Measurements from ENCODE around the gene BAIAP2L1. TPM values are rescaled to one million over a fixed set of nuclear protein-coding genes. Genes with fewer than 3 reads are reported as not detected.

Gene BAIAP2L1
- total and polyA plus RNA-seq, 12 donors = 16.9 to 49.0 (median 24.3) TPM

DNA sequence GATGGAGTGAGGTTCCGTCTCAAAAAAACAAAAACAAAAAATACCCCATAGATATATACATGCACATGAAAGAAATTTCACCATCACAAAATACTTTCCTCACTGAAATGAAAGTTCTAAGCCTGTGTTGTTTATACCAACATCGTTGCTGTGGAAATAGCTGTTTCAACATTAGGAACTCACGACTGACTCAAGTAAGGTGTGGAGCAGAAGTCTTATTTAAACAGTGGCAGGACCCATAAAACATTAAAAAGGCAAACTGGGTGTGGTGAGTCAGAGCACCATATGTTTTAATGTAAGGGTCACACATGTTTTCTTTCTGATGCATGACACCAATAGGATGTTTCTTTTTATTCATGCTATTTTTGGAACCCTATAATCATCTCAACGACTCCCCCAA, 48.3 kb downstream of the BAIAP2L1 start:
- H3K27me3 ChIP-seq = no peaks in the 10 kb centered on the region
- no peaks in the 10 kb centered on the region for H3K36me3 ChIP-seq (replicated peaks in 1 of 2)
- no peak overlapping the region for H3K4me3 ChIP-seq
- H3K4me1 ChIP-seq (replicated peaks in 1 of 2) = peaks cover 6 to 11% of the 10 kb centered on the region in 2 donors
- DNase-seq = no peak
- no peak for TF ChIP-seq POLR2A (IDR thresholded peaks at IDR 0.05)
- TF ChIP-seq, protein P1, sequence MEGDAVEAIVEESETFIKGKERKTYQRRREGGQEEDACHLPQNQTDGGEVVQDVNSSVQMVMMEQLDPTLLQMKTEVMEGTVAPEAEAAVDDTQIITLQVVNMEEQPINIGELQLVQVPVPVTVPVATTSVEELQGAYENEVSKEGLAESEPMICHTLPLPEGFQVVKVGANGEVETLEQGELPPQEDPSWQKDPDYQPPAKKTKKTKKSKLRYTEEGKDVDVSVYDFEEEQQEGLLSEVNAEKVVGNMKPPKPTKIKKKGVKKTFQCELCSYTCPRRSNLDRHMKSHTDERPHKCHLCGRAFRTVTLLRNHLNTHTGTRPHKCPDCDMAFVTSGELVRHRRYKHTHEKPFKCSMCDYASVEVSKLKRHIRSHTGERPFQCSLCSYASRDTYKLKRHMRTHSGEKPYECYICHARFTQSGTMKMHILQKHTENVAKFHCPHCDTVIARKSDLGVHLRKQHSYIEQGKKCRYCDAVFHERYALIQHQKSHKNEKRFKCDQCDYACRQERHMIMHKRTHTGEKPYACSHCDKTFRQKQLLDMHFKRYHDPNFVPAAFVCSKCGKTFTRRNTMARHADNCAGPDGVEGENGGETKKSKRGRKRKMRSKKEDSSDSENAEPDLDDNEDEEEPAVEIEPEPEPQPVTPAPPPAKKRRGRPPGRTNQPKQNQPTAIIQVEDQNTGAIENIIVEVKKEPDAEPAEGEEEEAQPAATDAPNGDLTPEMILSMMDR (IDR thresholded peaks at IDR 0.05) = no peak
- intact Hi-C loops (cut with DNase I) = no loop called here
- WGBS, 4 donors = 68 to 80% (median 75%) methylated on average over 4 of the region's 4 CpGs
- no peaks in the 10 kb centered on the region for H3K9me3 ChIP-seq (replicated peaks in 1 of 3)
- no peak overlapping the region for H3K27ac ChIP-seq

DNA sequence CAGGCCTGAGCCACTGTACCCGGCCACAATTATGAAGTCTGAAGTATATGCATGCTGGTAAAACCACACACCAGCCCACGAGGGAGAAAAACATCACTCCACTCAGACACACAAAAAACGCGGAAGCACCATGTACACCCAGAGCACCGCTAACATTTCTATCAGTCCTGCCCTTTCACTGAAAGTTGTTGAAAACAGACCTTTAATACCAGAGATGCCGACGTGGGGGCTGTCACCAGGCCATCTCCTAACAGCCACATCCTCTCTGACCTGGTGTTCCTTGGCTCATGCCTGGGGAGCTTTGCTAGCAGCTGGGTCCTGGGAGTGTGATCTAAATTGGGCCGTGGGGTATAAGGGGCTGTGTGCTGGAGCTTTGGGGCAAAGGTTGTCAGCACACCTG, 49.8 kb downstream of the BAIAP2L1 start:
- intact Hi-C loops (cut with DNase I) = no loop called here

DNA sequence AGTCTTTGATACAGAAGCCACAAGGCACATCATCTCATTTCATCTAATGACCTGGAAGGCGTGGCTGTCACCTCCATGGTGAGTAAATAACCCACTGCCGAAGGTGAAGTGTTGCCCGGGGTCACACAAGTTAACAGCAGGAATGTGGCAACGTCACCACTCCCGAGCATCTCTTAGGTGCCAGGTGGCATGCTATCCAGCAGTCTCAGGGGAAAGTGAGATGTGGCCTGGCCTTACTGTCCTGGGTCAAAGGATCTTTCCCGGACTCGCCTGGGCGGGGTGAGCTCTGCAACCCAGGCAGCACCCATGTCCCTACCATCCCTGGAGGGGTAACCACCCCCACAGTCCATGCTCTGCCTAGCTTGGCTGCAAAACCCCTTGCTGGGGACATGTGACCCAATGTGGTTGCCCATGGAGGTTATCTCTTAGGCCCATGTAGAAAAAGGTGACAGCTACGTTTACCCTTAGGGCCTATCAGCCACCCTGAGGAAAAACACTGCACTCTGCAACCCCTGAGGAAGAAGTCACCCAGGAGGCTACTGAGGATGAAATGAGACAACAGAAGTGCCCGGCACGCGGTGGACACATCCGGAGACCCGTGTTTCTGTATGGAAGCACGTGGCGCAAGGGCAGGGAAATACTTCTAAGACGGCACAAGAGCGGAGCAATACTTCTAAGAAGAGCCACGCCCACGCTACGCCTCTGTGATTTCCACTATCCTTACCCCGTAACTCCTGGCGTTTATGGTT, 52.0 kb downstream of the BAIAP2L1 start:
- intact Hi-C loops (cut with DNase I) = no loop called here
- WGBS, 4 donors = 92 to 94% (median 93%) methylated on average over 20 to 23 of the region's 23 CpGs
- no peak for DNase-seq
- Histone ChIP-seq H3K9me3 (replicated peaks in 1 of 3) (no peaks in the 10 kb centered on the region), H3K27ac (no peak overlapping the region), H3K27me3 (no peaks in the 10 kb centered on the region), H3K4me3 (no peak overlapping the region), H3K36me3 (replicated peaks in 1 of 2) (no peaks in the 10 kb centered on the region), H3K4me1 (replicated peaks in 1 of 2) (no peaks in the 10 kb centered on the region)
- no peak for TF ChIP-seq POLR2A (IDR thresholded peaks at IDR 0.05)

More for the DNA sequence above, 49.8 kb downstream of the BAIAP2L1 start:
- WGBS, 4 donors = 92 to 96% (median 94%) methylated on average over 6 to 8 of the region's 8 CpGs
- no peak for DNase-seq
- Histone ChIP-seq H3K27me3 (no peaks in the 10 kb centered on the region), H3K4me3 (no peak overlapping the region), H3K36me3 (replicated peaks in 1 of 2) (no peaks in the 10 kb centered on the region), H3K4me1 (replicated peaks in 1 of 2) (peaks cover 0 to 6% of the 10 kb centered on the region in 2 donors), H3K27ac (no peak overlapping the region), H3K9me3 (replicated peaks in 1 of 3) (no peaks in the 10 kb centered on the region)
- TF ChIP-seq POLR2A (IDR thresholded peaks at IDR 0.05) = no peak
- TF ChIP-seq, protein P1 (IDR thresholded peaks at IDR 0.05) = no peak

DNA sequence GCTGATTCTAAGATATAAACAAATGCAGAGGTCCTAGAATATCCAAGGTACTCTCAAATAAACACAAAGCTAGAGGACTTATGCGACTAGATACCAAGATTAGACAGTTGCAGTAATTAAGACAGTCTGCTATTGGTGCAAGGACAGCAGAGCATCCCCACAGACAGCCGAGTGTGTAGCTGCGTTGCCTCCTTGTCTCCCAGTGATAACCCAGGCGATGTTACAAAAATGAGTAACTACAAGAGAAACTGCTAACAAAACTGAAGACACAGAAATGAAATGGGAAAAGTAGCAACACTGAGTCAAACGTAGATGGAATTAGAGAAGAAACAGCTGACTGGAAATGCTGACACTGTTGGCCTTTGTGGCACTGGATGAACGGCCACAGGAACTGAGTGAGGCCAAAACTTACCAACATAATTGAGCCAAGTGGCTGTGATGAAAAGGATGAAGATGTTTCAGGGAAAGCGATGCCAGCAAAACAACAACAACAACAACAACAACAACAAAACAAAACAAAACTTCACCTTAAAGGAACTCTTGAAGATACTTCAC, 54.3 kb downstream of the BAIAP2L1 start:
- Histone ChIP-seq H3K27ac (no peak overlapping the region), H3K9me3 (replicated peaks in 1 of 3) (no peaks in the 10 kb centered on the region), H3K36me3 (replicated peaks in 1 of 2) (no peaks in the 10 kb centered on the region), H3K27me3 (no peaks in the 10 kb centered on the region), H3K4me1 (replicated peaks in 1 of 2) (no peaks in the 10 kb centered on the region), H3K4me3 (no peak overlapping the region)
- no peak for DNase-seq
- intact Hi-C loops (cut with DNase I) = no loop called here
- TF ChIP-seq, protein P1 (IDR thresholded peaks at IDR 0.05) = no peak
- TF ChIP-seq POLR2A (IDR thresholded peaks at IDR 0.05) = no peak
- WGBS, 4 donors = 71 to 79% (median 75%) methylated on average over 7 of the region's 7 CpGs

Data from adrenal gland (tissue), 12 donors.